ENCODE data around the gene MPPED1.

MPPED1 gene

DNA sequence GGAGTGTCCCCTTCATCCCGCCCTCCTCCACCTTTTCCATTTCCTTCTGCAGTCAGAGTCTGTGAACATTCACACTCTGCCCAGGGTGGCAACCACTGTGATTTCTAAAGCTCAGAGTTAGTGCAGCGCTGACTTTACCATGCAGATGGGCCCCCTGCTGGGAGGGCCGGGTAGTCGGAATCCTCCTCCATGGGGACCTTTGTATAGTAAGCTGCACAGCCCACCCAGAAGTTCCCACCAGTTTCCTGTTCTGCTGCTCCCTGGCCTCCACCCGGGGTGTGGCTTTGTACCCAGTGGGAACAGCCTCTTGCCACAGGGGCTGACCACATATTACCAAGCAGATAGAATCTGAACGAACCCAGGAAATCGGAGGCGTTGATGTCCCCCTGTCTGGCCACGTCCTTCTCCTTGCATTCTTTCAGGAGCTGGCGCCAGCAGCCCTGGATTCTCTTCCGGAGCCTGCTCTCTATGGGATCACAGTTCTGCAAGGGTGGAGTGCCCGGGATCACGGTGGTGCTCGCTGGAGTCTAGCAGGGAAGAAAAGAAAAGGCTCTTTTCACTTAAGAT is 125.3 kb downstream of the MPPED1 start:
- Histone ChIP-seq H3K36me3 (ENCODE audit: control insufficient read depth, insufficient read depth, low read length) (no peaks in the 10 kb centered on the region), H3K4me1 (ENCODE audit: control insufficient read depth, insufficient read depth, low read length) (no peaks in the 10 kb centered on the region), H3K27ac (ENCODE audit: low read depth, low read length) (no peak overlapping the region), H3K9ac (ENCODE audit: low read length) (no peak overlapping the region), H3K4me3 (ENCODE audit: low read length) (no peak overlapping the region), H3K27me3 (ENCODE audit: control insufficient read depth, insufficient read depth, low read length) (no peaks in the 10 kb centered on the region)

DNA sequence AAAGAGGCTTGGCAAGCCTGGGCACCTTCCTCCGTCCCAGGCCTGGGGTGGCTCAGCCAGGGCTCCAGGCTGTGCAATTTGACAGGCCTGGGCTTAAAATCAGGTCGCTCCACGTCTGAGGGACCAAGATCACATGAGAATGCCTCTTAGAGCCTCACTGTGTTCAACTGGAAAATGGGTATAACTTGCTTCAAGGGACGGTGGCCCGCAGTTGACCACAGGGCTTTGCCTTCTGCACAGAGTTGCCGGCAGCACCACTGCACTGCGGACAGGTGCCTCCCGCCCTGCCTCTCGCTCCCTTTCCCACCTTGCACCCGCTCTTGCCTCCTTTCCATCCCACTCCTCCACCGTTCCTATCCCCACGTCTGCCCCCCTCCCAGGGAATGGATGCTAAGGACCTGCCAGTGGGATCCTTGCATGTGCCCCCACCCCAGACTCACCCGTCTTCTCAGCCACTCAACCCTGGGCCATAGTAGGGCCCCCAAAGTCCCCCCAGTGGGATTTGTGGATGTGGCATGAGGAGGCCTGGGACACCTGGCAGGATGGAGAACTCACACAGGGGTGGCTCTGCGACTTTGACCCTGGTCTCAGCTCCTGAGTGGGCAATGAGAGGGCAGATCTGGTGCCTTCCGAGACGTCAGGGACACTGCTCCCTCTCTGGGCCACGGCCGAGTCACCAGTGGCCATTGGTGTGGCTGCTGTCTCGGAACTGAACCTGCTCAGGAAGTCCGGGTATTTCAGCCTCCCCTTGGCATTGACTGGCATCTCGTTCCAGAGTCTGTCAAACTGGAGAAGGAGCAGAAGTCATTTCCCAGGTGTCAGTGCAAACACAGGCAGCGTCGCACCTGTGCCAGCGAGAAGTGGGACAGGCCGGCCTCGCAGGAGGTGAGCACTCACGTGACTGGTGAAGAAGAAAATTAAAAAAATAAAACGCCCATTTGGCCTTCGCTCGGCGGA is 128.0 kb downstream of the MPPED1 start:
- Histone ChIP-seq H3K4me1 (ENCODE audit: control insufficient read depth, insufficient read depth, low read length) (no peaks in the 10 kb centered on the region), H3K36me3 (ENCODE audit: control insufficient read depth, insufficient read depth, low read length) (no peaks in the 10 kb centered on the region)

GRCh38 chr22:43540529-43540923 is 128.7 kb downstream of the MPPED1 start:
- Histone ChIP-seq H3K27ac (ENCODE audit: low read depth, low read length) (no peak overlapping the region), H3K4me3 (ENCODE audit: low read length) (no peak overlapping the region), H3K4me1 (ENCODE audit: control insufficient read depth, insufficient read depth, low read length) (no peaks in the 10 kb centered on the region), H3K9ac (ENCODE audit: low read length) (no peak overlapping the region), H3K27me3 (ENCODE audit: control insufficient read depth, insufficient read depth, low read length) (no peaks in the 10 kb centered on the region), H3K36me3 (ENCODE audit: control insufficient read depth, insufficient read depth, low read length) (no peaks in the 10 kb centered on the region)

More for the DNA sequence above, 128.0 kb downstream of the MPPED1 start:
- Histone ChIP-seq H3K27ac (ENCODE audit: low read depth, low read length) (no peak overlapping the region), H3K27me3 (ENCODE audit: control insufficient read depth, insufficient read depth, low read length) (no peaks in the 10 kb centered on the region), H3K9ac (ENCODE audit: low read length) (no peak overlapping the region), H3K4me3 (ENCODE audit: low read length) (no peak overlapping the region)

DNA sequence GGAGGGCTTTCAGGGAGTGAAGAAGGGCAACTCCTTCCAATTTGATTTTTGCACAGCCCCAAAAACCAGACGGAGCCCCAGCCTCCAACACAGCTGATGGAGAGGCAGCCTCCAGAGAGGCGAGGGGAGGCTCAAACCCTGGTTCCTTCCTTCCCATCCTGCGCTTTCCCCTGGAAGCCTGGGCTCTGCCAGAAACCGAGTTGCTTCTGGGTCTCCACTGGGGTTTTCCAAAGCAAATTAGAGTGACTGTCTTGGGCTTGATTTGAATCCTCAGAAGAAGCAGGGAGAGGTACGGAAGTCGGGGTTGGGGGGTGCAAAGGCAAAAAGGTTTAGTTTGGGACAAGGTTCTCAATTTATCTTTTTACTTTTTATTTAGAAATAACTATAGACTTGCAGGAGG is 129.2 kb downstream of the MPPED1 start:
- Histone ChIP-seq H3K27me3 (ENCODE audit: control insufficient read depth, insufficient read depth, low read length) (no peaks in the 10 kb centered on the region), H3K9ac (ENCODE audit: low read length) (no peak overlapping the region)

DNA sequence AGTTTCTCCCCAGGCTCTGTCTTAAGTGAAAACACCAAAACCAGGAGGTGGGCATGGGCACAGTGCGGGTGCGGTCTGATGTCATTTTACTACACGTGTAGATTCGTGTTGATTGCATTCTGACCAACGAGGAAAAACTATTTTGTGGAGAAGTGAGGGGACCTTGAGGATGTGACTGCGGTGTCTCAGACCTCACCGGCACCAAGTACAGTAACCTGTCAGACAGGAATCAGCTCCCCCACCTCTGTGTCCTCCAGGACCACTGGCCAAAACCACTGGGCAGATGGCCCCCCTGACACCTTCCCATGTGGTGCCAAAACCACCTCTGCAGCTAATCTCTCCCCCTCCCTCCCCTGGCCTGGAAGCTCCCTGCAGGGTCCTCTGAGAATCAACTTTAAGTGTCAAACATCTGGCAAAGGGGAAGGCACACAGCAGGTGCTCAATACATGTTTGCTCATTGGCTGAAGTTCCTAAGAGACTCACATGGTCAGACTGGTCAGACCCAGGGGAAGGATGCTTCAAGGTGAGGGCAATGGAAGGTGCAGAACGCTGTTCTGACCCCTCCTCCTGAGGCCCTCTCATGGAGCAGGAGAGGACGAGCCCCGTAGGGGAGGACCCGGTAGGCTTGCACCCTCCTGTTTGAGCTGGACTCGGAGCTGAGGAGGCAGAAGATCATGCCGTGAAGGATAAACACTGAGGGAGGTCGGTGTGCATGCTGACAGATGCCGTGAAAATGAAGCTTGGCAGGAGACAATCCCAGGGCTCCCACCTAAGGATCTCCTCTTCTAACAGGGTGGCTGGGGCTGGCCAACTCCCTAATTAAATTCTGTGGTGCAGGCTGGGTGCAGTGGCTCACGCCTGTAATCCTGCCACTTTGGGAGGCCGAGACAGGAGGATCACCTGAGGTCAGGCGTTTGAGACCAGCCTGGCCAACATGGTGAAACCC is 129.9 kb downstream of the MPPED1 start:
- Histone ChIP-seq H3K4me3 (ENCODE audit: low read length) (no peak overlapping the region), H3K27ac (ENCODE audit: low read depth, low read length) (no peak overlapping the region), H3K27me3 (ENCODE audit: control insufficient read depth, insufficient read depth, low read length) (no peaks in the 10 kb centered on the region), H3K9ac (ENCODE audit: low read length) (no peak overlapping the region), H3K36me3 (ENCODE audit: control insufficient read depth, insufficient read depth, low read length) (no peaks in the 10 kb centered on the region), H3K4me1 (ENCODE audit: control insufficient read depth, insufficient read depth, low read length) (no peaks in the 10 kb centered on the region)

More for the DNA sequence above, 129.2 kb downstream of the MPPED1 start:
- Histone ChIP-seq H3K27ac (ENCODE audit: low read depth, low read length) (no peak overlapping the region), H3K36me3 (ENCODE audit: control insufficient read depth, insufficient read depth, low read length) (no peaks in the 10 kb centered on the region), H3K4me3 (ENCODE audit: low read length) (no peak overlapping the region), H3K4me1 (ENCODE audit: control insufficient read depth, insufficient read depth, low read length) (no peaks in the 10 kb centered on the region)

DNA sequence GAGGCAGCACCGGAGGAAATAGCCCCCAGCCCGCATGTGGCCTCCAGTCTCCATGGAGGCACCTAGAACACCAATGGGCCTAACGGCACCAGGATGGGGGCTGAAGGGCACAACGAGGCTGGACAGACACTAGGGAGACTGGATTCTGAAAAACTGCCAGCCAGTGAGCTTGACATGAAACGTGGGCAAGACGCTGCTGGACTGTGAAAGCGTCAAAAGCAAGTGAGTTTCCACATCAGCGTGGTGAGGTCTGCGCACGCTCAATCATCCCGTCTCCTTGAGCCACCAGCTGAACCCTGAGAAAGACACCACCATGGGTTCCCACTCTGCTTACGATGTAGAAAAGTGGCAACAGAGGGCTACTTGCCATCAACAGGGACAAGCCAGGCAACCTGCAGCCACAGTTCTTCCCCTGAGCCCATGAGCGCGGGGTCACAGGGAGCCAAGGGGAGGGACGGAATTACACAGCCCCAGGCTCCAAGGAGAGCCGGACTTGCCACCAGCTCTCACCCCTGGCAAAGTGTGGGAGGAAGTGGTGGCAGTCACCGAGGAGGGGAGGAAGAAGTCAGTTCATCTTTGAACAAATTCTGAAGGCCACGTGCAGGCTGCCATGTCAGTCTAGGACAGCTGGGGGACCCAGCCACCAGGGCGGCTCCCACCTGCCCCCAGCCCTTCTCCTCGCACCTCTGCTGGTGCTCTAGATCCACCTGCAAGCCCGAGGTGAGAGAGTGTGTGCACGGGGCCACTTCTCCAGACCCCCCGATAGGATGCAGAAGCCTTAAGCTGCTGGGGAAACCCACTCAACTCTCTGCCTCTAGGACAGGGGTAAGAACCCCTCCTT is 131.1 kb downstream of the MPPED1 start:
- no peaks in the 10 kb centered on the region for H3K27me3 ChIP-seq (ENCODE audit: control insufficient read depth, insufficient read depth, low read length)
- no peaks in the 10 kb centered on the region for H3K4me1 ChIP-seq (ENCODE audit: control insufficient read depth, insufficient read depth, low read length)
- no peak overlapping the region for H3K4me3 ChIP-seq (ENCODE audit: low read length)
- no peaks in the 10 kb centered on the region for H3K36me3 ChIP-seq (ENCODE audit: control insufficient read depth, insufficient read depth, low read length)
- H3K27ac ChIP-seq (ENCODE audit: low read depth, low read length): no peak overlapping the region
- H3K9ac ChIP-seq (ENCODE audit: low read length): no peak overlapping the region

- no peaks in the 10 kb centered on the region for H3K4me1 ChIP-seq (ENCODE audit: control insufficient read depth, insufficient read depth, low read length)
- no peak overlapping the region for H3K27ac ChIP-seq (ENCODE audit: low read depth, low read length)
- H3K4me3 ChIP-seq (ENCODE audit: low read length): no peak overlapping the region
- no peaks in the 10 kb centered on the region for H3K27me3 ChIP-seq (ENCODE audit: control insufficient read depth, insufficient read depth, low read length)
- H3K9ac ChIP-seq (ENCODE audit: low read length): no peak overlapping the region
- H3K36me3 ChIP-seq (ENCODE audit: control insufficient read depth, insufficient read depth, low read length): no peaks in the 10 kb centered on the region
These were observed 131.9 kb downstream of the MPPED1 start for GRCh38 chr22:43543522-43544288.

GRCh38 chr22:43544289-43544673 is 132.5 kb downstream of the MPPED1 start:
- Histone ChIP-seq H3K27me3 (ENCODE audit: control insufficient read depth, insufficient read depth, low read length) (no peaks in the 10 kb centered on the region), H3K36me3 (ENCODE audit: control insufficient read depth, insufficient read depth, low read length) (no peaks in the 10 kb centered on the region)

GRCh38 chr22:43546186-43546585 is 134.4 kb downstream of the MPPED1 start:
- H3K27me3 ChIP-seq (ENCODE audit: control insufficient read depth, insufficient read depth, low read length): no peaks in the 10 kb centered on the region
- H3K36me3 ChIP-seq (ENCODE audit: control insufficient read depth, insufficient read depth, low read length): no peaks in the 10 kb centered on the region
- no peak overlapping the region for H3K4me3 ChIP-seq (ENCODE audit: low read length)
- no peaks in the 10 kb centered on the region for H3K4me1 ChIP-seq (ENCODE audit: control insufficient read depth, insufficient read depth, low read length)
- H3K9ac ChIP-seq (ENCODE audit: low read length): no peak overlapping the region
- H3K27ac ChIP-seq (ENCODE audit: low read depth, low read length): no peak overlapping the region

More at GRCh38 chr22:43544289-43544673, 132.5 kb downstream of the MPPED1 start:
- H3K4me3 ChIP-seq (ENCODE audit: low read length): no peak overlapping the region
- no peak overlapping the region for H3K9ac ChIP-seq (ENCODE audit: low read length)
- H3K4me1 ChIP-seq (ENCODE audit: control insufficient read depth, insufficient read depth, low read length): no peaks in the 10 kb centered on the region
- H3K27ac ChIP-seq (ENCODE audit: low read depth, low read length): no peak overlapping the region

- Histone ChIP-seq H3K27me3 (ENCODE audit: control insufficient read depth, insufficient read depth, low read length) (no peaks in the 10 kb centered on the region), H3K4me1 (ENCODE audit: control insufficient read depth, insufficient read depth, low read length) (no peaks in the 10 kb centered on the region), H3K9ac (ENCODE audit: low read length) (no peak overlapping the region), H3K36me3 (ENCODE audit: control insufficient read depth, insufficient read depth, low read length) (no peaks in the 10 kb centered on the region), H3K27ac (ENCODE audit: low read depth, low read length) (no peak overlapping the region), H3K4me3 (ENCODE audit: low read length) (no peak overlapping the region)
These were observed 138.3 kb downstream of the MPPED1 start for GRCh38 chr22:43550024-43550620.

DNA sequence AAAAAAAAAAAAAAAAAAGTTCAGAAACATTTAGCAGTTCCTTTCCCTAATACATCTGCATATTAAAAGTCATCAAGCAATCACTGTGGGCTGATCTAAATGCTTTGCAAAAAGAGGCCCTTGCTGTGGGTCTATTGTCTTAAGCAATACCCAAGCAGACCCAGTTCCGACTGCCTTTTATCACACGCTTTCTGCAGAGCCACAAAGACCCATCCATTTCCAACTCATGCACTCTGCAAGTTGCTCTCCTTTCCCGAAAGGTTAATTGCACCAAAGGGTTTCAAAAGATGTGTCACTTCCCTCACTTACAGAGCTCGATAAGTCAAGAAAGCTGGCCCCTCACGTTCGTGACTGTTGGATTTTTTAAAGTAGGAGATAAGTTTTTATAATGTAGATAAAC is 138.9 kb downstream of the MPPED1 start:
- Histone ChIP-seq H3K9ac (ENCODE audit: low read length) (no peak overlapping the region), H3K4me1 (ENCODE audit: control insufficient read depth, insufficient read depth, low read length) (no peaks in the 10 kb centered on the region), H3K27ac (ENCODE audit: low read depth, low read length) (no peak overlapping the region), H3K36me3 (ENCODE audit: control insufficient read depth, insufficient read depth, low read length) (no peaks in the 10 kb centered on the region), H3K4me3 (ENCODE audit: low read length) (no peak overlapping the region), H3K27me3 (ENCODE audit: control insufficient read depth, insufficient read depth, low read length) (no peaks in the 10 kb centered on the region)

Data from rectal smooth muscle tissue (tissue), 1 donor.